Upper lobe of left lung (tissue), 6 donors: Measurements from ENCODE around the gene SMCO4. TPM values are rescaled to one million over a fixed set of nuclear protein-coding genes. Genes with fewer than 3 reads are reported as not detected.

Experiments
- ATAC-seq, 2 donors: fragments of 200-7000 bp; cut with Tn5 transposase; one replicate each; pipeline ENCODE4 v1.9.1; 2022; ENCODE audit warnings: mild to moderate bottlenecking in 2 of 2, moderate library complexity in 2 of 2; ENCODE audit not compliant: low FRiP score in 2 of 2
- DNase-seq, 2 donors: peaks; one replicate each; pipeline ENCODE4 v3.0.0-alpha.2; 2019 to 2020
- H3K27ac ChIP-seq, 4 donors: fragments of 200-600 bp; sonication (generic); one replicate each; pipeline ENCODE4 v1.5.1; 2016 to 2019
- H3K27me3 ChIP-seq, 4 donors: fragments of 200-600 bp; sonication (generic); one replicate each; pipeline ENCODE4 v1.5.1; 2017 to 2019
- H3K36me3 ChIP-seq, 4 donors: fragments of 200-600 bp; sonication (generic); one replicate each; pipeline ENCODE4 v1.5.1; 2016 to 2019
- H3K4me1 ChIP-seq, 4 donors: fragments of 200-600 bp; sonication (generic); one replicate each; pipeline ENCODE4 v1.5.1; 2018 to 2019
- H3K4me3 ChIP-seq, 4 donors: fragments of 200-600 bp; sonication (generic); one replicate each; pipeline ENCODE4 v1.5.1; 2017 to 2019; ENCODE audit warnings: mild to moderate bottlenecking in 2 of 4, moderate library complexity in 1 of 4
- H3K9me3 ChIP-seq, 4 donors: fragments of 200-600 bp; sonication (generic); one replicate each; pipeline ENCODE4 v1.5.1; 2018 to 2019
- EP300 ChIP-seq, 4 donors: sonication (generic); formaldehyde crosslinking; IDR thresholded peaks; one replicate each; pipeline ENCODE4 v1.5.1; 2017; ENCODE audit warnings: antibody characterized with exemption in 4 of 4, control low read depth in 2 of 4
- POLR2A ChIP-seq, 4 donors: fragments of 450-650 bp; IDR thresholded peaks; one replicate each; pipeline ENCODE4 v1.5.1; 2016 to 2017; ENCODE audit warnings: antibody characterized with exemption in 4 of 4, mild to moderate bottlenecking in 2 of 4
- POLR2AphosphoS5 ChIP-seq, 2 donors: sonication (generic); formaldehyde crosslinking; IDR thresholded peaks; one replicate each; pipeline ENCODE4 v1.5.1; 2017; ENCODE audit warnings: antibody characterized with exemption in 2 of 2
- WGBS, 2 donors: methylation state at CpG; one replicate each; pipeline ENCODE4 v1.1.5; 2017 to 2018; 5-methylcytosine and 5-hydroxymethylcytosine counted together
- total RNA-seq, 6 donors: library from RNA; depleted of rRNA in 4 of 6; stranded (reverse); fragments of >200 nt in 4 of 6; gene quantifications; one replicate each; pipeline versions ENCODE4 v1.1.0 to v1.2.1, GENCODE V29; 2016 to 2021
- TF ChIP-seq, protein P1 (sequence below), 6 experiments: fragments of 450-650 bp in 4 of 6; fragments of 200-600 bp in 2 of 6; sonication (generic) in 2 of 6; IDR thresholded peaks; one replicate each; pipeline ENCODE4 v1.5.1; 2016 to 2019; ENCODE audit warnings: antibody characterized with exemption in 6 of 6
- donor health status: DM: no; HTN: no; CAD: no; lungs with moderate emphysema.
- donor health status: DM: no; HTN: yes; CAD: no; lungs with severe emphysema.

The SMCO4 gene
- total RNA-seq, 6 donors from 2014 or later = 13.6 to 62.4 (median 42.1) TPM

DNA sequence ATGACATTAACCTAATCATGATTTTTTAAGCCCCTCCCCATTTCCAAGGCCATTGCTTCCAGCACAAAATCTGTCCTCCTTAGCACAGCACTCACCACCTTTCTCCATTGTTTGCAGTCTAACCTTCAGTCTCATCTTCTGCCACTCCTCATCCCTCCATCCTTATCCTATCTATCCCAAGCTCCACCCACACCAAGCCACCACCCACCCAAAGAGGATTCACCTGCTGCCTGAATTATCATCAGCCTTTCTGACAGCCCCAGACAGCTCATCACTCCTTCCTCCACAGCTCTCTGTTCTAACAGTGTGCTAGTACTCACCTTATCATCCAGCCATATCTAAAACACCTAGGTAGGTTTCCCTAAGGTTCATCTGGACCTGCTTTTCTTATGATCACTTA lies 20.7 kb upstream of the SMCO4 start:
- Histone ChIP-seq H3K27ac (no peak overlapping the region), H3K36me3 (no peaks in the 10 kb centered on the region), H3K27me3 (no peaks in the 10 kb centered on the region), H3K4me1 (no peaks in the 10 kb centered on the region), H3K4me3 (no peak overlapping the region), H3K9me3 (no peaks in the 10 kb centered on the region)
- DNase-seq = no peak
- TF ChIP-seq POLR2AphosphoS5 (IDR thresholded peaks at IDR 0.05) (no peak), EP300 (IDR thresholded peaks at IDR 0.05) (no peak), POLR2A (IDR thresholded peaks at IDR 0.05) (no peak)
- TF ChIP-seq, protein P1, sequence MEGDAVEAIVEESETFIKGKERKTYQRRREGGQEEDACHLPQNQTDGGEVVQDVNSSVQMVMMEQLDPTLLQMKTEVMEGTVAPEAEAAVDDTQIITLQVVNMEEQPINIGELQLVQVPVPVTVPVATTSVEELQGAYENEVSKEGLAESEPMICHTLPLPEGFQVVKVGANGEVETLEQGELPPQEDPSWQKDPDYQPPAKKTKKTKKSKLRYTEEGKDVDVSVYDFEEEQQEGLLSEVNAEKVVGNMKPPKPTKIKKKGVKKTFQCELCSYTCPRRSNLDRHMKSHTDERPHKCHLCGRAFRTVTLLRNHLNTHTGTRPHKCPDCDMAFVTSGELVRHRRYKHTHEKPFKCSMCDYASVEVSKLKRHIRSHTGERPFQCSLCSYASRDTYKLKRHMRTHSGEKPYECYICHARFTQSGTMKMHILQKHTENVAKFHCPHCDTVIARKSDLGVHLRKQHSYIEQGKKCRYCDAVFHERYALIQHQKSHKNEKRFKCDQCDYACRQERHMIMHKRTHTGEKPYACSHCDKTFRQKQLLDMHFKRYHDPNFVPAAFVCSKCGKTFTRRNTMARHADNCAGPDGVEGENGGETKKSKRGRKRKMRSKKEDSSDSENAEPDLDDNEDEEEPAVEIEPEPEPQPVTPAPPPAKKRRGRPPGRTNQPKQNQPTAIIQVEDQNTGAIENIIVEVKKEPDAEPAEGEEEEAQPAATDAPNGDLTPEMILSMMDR (IDR thresholded peaks at IDR 0.05) = no peak
- ATAC-seq = no peak

DNA sequence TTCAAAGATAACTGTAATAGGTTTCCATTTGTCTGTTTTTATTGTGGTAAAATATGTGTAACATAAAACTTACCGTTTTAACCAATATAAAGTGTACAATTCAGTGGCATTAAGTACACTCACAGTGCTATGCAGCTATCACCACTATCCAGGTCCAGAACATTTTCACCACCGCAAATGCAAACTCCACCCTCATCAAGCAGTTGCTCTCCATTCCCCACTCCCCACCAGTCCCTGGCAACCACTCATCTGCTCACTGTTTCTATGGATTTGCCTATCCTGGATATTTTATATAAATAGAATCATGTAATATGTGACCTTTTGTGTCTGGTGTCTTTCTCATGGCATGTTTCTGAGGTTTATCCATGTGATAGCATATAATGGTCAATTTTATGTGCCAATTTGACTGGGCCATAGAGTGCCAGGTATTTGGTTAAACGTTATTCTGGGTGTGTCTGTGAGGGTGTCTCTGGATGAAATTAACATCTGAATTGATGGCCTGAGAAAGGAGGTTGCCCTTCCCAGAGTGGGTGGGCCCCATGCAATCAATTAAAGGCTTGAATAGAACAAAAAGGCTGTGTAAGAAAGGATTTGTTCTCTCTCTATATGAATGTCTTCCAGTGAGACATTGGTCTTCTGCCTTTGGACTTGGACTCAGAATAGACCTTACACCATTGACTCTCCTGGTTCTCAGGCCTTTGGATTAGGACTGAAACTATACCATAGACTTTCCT lies 17.2 kb upstream of the SMCO4 start:
- no peak for DNase-seq
- no peak overlapping the region for H3K4me3 ChIP-seq
- ATAC-seq = no peak
- no peak overlapping the region for H3K27ac ChIP-seq
- TF ChIP-seq POLR2AphosphoS5 (IDR thresholded peaks at IDR 0.05) (no peak), EP300 (IDR thresholded peaks at IDR 0.05) (no peak), POLR2A (IDR thresholded peaks at IDR 0.05) (no peak)
- TF ChIP-seq, protein P1 (IDR thresholded peaks at IDR 0.05) = no peak
- no peaks in the 10 kb centered on the region for H3K9me3 ChIP-seq
- H3K4me1 ChIP-seq = no peaks in the 10 kb centered on the region
- no peaks in the 10 kb centered on the region for H3K27me3 ChIP-seq
- no peaks in the 10 kb centered on the region for H3K36me3 ChIP-seq
- 68 to 81% methylated on average over 3 of the region's 3 CpGs for WGBS, 2 donors

DNA sequence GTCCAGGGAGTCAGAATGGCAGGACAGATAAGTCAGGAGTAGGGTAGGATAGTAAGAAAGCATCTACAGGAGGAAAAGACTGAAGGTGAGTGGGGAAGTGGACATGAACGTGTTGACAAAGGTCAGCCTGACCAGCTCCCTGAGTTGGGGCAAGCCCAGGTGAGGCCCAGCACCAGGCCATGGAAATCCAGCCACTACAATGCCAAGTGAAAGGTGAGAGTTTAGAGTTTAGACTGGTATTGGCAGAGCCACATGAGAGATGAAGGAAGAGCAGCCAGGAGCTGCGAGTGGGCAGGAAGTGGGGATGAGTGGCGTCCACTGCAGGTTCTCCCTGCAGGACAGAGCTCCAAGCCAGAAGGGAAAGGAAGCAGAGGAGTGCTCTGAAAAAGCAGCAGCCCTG lies 16.5 kb upstream of the SMCO4 start:
- 75 to 80% methylated on average over 3 of the region's 3 CpGs for WGBS, 2 donors
- ATAC-seq (no peak), DNase-seq (no peak)
- H3K27ac ChIP-seq = no peak overlapping the region
- TF ChIP-seq EP300 (IDR thresholded peaks at IDR 0.05) (no peak), POLR2AphosphoS5 (IDR thresholded peaks at IDR 0.05) (no peak), POLR2A (IDR thresholded peaks at IDR 0.05) (no peak)
- TF ChIP-seq, protein P1 (IDR thresholded peaks at IDR 0.05) = no peak
- H3K27me3 ChIP-seq = no peaks in the 10 kb centered on the region
- H3K4me3 ChIP-seq = no peak overlapping the region
- H3K36me3 ChIP-seq = no peaks in the 10 kb centered on the region
- H3K4me1 ChIP-seq = no peaks in the 10 kb centered on the region
- no peaks in the 10 kb centered on the region for H3K9me3 ChIP-seq

DNA sequence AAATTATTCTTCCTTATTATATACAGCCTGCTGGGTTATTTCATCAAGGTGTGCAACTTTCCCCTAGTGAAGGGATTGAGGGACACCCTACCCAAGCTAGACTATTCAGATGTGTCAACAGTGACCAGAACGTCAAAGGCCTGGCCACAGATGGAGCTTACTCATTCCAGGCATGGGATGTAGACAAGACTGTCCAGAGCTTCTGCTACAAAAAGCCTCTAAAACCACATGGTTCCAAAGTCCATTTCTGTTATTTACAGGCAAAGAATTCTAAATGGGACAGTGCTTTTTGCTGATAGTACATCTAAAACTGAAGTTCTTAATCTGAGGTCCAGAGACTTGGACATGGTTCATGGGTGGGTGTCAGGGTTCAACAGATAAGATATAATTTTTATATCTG lies 9.7 kb upstream of the SMCO4 start:
- Histone ChIP-seq H3K27ac (no peak overlapping the region), H3K27me3 (no peaks in the 10 kb centered on the region), H3K36me3 (no peaks in the 10 kb centered on the region), H3K9me3 (no peaks in the 10 kb centered on the region), H3K4me3 (no peak overlapping the region), H3K4me1 (no peaks in the 10 kb centered on the region)
- no peak for ATAC-seq
- WGBS, 2 donors = 63 to 90% methylated on average over 1 of the region's 1 CpG
- TF ChIP-seq EP300 (IDR thresholded peaks at IDR 0.05) (no peak), POLR2AphosphoS5 (IDR thresholded peaks at IDR 0.05) (no peak), POLR2A (IDR thresholded peaks at IDR 0.05) (no peak)
- TF ChIP-seq, protein P1 (IDR thresholded peaks at IDR 0.05) = no peak
- no peak for DNase-seq

DNA sequence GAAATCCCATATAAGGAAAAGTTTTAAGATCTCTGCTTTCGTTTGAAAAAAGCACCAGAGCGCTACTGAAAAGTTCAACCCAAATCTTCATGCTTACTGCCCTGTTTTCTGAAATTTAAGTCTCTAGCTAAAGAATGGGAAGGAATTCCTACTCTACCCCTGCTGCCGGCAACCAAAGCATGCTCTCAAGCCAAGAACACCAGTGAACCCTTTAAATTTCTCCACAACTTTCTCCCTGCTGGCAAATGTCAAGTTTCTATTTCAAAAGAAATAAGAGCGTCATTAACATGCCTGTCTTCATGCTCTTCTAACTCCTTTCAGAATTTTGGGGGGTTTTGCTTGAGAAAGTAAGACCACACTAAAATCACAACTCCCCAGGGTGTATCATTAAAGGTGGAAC lies 6.8 kb upstream of the SMCO4 start:
- Histone ChIP-seq H3K4me3 (no peak overlapping the region), H3K4me1 (no peaks in the 10 kb centered on the region), H3K27me3 (no peaks in the 10 kb centered on the region), H3K36me3 (no peaks in the 10 kb centered on the region), H3K9me3 (no peaks in the 10 kb centered on the region), H3K27ac (no peak overlapping the region)
- TF ChIP-seq POLR2A (IDR thresholded peaks at IDR 0.05) (no peak), EP300 (IDR thresholded peaks at IDR 0.05) (no peak), POLR2AphosphoS5 (IDR thresholded peaks at IDR 0.05) (no peak)
- TF ChIP-seq, protein P1 (IDR thresholded peaks at IDR 0.05) = no peak
- ATAC-seq = no peak
- WGBS, 2 donors = 81 to 86% methylated on average over 4 of the region's 4 CpGs
- DNase-seq = no peak
